ENCODE results near the gene PCMTD2.
"Not testable (repeated sequence)": the region's sequence is repeated elsewhere in the genome, so short reads cannot be mapped to it uniquely, and the experiment has no call there.

The PCMTD2 gene

DNA sequence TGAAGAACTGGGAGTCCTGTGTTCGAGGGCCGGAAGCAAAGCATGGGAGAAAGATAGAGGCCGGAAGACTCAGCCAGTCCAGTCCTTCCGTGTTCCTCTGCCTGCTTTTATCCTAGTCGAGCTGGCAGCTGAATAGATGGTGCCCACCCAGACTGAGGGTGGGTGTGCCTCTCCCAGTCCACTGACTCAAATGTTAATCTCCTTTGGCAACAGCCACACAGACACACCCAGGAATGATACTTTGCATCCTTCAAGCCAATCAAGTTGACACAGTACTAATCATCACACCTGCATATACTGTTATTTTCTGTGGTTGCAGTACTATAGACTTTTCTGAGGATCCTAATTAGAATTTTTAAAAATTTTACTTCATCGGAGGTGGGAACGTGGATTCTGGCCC lies 21.3 kb downstream of the PCMTD2 start:
- no peak for TF ChIP-seq CTCF (IDR thresholded peaks at IDR 0.05; ENCODE audit: extremely low read depth, missing control alignments)
- DNase-seq (ENCODE audit: low spot score) = no peak

DNA sequence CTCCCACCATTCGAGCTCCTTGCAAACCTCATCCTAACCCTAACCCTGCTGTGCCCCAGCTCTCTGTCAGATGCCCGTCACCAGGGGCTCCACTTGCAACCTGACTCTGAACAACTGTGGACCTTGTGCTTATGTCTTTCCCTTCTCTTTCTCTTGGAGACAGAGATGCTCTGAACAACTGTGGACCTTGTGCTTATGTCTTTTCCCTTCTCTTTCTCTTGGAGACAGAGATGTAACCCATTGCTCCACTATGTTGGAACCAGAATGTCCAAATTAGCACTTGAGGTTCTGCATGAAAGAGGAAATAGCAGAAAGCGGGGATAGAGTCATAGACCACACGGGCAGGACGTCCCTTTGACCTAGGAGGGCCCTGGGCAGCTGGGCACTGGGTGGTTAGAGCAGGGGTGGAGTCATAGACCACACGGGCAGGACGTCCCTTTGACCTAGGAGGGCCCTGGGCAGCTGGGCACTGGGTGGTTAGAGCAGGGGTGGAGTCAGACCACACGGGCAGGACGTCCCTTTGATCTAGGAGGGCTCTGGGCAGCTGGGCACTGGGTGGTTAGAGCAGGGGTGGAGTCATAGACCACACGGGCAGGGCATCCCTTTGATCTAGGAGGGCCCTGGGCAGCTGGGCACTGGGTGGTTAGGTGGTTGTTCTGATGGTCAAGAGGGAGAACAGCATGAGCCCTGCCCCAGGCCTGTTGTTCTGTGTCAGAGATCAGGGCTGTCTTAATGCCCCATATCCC lies 22.2 kb downstream of the PCMTD2 start:
- no peak for DNase-seq (ENCODE audit: low spot score)
- TF ChIP-seq CTCF (IDR thresholded peaks at IDR 0.05; ENCODE audit: extremely low read depth, missing control alignments) = no peak

GRCh38 chr20:64278317-64278681 lies 22.8 kb downstream of the PCMTD2 start:
- TF ChIP-seq CTCF (IDR thresholded peaks at IDR 0.05; ENCODE audit: extremely low read depth, missing control alignments) = no peak

GRCh38 chr20:64279826-64280459 lies 24.4 kb downstream of the PCMTD2 start:
- no peak for DNase-seq (ENCODE audit: low spot score)
- no peak for TF ChIP-seq CTCF (IDR thresholded peaks at IDR 0.05; ENCODE audit: extremely low read depth, missing control alignments)

More at GRCh38 chr20:64278317-64278681, 22.8 kb downstream of the PCMTD2 start:
- DNase-seq (ENCODE audit: low spot score) = no peak

DNA sequence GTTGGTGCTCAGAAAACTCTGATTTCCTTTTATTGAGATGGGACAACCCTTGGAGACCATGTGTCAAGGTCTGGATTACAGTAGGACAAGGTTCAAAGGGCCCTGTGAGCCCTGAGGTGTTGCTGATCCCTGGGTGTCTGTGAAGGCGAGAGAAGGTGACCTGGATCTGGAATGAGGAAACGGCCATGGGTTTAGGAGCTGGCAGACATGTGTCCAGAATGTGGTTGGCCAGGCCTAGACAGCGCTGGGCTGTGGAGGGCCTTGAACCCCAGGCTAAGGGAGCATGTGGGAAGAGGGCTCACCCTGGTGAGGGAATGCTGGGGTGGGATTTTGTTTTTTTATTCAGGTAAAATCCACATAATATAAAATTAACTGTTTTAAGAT lies 24.9 kb downstream of the PCMTD2 start:
- no peak for TF ChIP-seq CTCF (IDR thresholded peaks at IDR 0.05; ENCODE audit: extremely low read depth, missing control alignments)
- no peak for DNase-seq (ENCODE audit: low spot score)

DNA sequence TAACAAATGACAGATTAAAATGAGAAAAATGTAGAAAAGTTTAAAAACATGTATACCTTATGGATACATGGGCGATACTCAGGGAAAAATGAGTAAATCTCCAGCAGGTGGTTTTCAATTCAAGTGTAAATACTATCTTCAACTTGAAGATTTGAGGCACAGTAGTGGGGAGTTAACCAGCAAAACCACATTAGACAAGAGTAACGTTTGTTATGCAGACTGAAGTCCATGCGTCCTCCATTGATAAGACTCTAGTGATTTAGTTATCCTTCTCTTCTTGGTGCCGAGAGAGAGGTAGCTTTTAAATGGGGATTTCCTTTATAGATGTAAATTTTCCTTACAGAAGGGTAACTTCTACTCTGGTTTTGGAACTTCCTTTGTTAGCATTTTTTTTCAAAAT lies 28.1 kb downstream of the PCMTD2 start:
- no peak for TF ChIP-seq CTCF (IDR thresholded peaks at IDR 0.05; ENCODE audit: extremely low read depth, missing control alignments)

GRCh38 chr20:64285579-64286446 lies 30.3 kb downstream of the PCMTD2 start:
- peak; percentile 99 for TF ChIP-seq CTCF (IDR thresholded peaks at IDR 0.05; ENCODE audit: extremely low read depth, missing control alignments)
- DNase-seq (ENCODE audit: low spot score) = peak; percentile 85

More for the DNA sequence above, 28.1 kb downstream of the PCMTD2 start:
- DNase-seq (ENCODE audit: low spot score) = no peak

DNA sequence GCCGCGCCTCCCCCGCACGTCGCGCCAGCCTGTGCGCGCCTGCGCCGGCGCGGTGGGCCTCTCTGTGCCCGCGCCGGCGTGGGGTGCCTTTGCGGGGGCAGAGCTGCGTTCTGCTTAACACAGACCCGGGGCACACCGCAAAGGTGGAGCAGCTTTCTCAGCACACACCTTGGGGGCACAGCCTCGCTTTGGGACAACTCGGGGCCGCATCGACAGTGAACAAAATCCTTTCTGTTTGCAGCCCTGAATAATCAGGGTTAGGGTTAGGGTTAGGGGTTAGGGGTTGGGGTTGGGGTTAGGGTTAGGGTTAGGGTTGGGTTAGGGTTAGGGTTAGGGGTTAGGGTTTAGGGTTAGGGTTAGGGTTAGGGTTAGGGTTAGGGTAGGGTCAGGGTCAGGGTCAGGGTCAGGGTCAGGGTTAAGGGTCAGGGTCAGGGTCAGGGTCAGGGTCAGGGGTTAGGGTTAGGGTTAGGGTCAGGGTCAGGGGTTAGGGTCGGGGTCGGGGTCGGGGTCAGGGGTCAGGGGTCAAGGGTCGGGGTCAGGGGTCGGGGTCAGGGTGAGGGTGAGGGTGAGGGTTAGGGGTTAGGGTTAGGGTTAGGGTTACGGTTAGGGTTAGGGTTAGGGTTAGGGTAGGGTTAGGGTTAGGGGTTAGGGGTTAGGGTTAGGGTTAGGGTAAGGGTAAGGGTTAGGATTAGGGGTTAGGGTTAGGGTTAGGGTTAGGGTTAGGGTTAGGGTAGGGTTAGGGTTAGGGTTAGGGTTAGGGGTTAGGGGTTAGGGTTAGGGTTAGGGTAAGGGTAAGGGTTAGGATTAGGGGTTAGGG lies 31.1 kb downstream of the PCMTD2 start:
- not testable (repeated sequence) for DNase-seq (ENCODE audit: low spot score)

- DNase-seq (ENCODE audit: low spot score) = not testable (repeated sequence)
These were observed 31.7 kb downstream of the PCMTD2 start for GRCh38 chr20:64287264-64287590.

DNA sequence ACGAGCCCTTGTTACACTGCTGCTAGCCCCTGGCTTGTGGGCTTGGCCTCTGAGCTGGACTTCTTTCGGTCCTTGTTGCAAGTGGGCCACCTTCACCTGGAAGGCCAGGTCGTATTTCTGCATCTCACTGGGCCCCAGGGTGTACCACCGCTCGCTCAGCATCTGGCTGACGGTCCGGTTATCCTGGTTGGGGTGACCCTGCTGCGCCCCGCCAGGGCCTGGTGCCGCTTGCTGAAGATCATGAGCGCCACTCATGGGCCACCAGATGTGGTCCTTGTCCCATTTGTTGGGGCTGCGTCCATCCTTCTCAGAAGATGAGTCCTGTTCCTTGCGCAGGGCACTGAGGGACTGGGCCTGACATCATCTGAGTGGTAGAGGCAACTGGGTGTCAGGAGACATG lies 36.6 kb downstream of the PCMTD2 start:
- DNase-seq (ENCODE audit: low spot score) = not testable (repeated sequence)

Measured in GM20000 (cell line).